CD4-positive, alpha-beta T cell treated with Interleukin-10 for 1 hour (primary cell): Measurements from ENCODE around the gene NME4.
A peak's percentile ranks its signal among the peaks of the same experiment; 100 is the strongest.

Source experiments
- DNase-seq: peaks from one replicate; pipeline ENCODE4 v3.0.0-alpha.2; 2020

Gene NME4

GRCh38 chr16:363766-364490, 33.1 kb upstream of the NME4 start:
- DNase-seq, result no peak

- DNase-seq, result no peak
Measured at GRCh38 chr16:364595-365491, 32.2 kb upstream of the NME4 start.

- no peak for DNase-seq
Measured at GRCh38 chr16:366476-366875, 30.5 kb upstream of the NME4 start.

- no peak for DNase-seq
Measured at GRCh38 chr16:367333-367903, 29.6 kb upstream of the NME4 start.

- no peak for DNase-seq
Measured at GRCh38 chr16:368388-369158, 28.4 kb upstream of the NME4 start.

- no peak for DNase-seq
Measured at GRCh38 chr16:369275-369865, 27.6 kb upstream of the NME4 start.

- DNase-seq, result no peak
Measured at GRCh38 chr16:369866-370436, 27.0 kb upstream of the NME4 start.

GRCh38 chr16:370443-370842, 26.6 kb upstream of the NME4 start, which contains the start of gene MRPL28:
TSS of gene MRPL28 (minus strand) at chr16:370538. CDS start at chr16:370218, 320 bp downstream.
- peak; percentile 94 for DNase-seq

GRCh38 chr16:370979-371514, 26.0 kb upstream of the NME4 start:
- no peak for DNase-seq

GRCh38 chr16:371515-372301, 25.3 kb upstream of the NME4 start:
- DNase-seq, result no peak

GRCh38 chr16:372302-372983, 24.6 kb upstream of the NME4 start:
- no peak for DNase-seq

- no peak for DNase-seq
Measured at GRCh38 chr16:373020-373598, 23.9 kb upstream of the NME4 start.

- DNase-seq, result no peak
Measured at GRCh38 chr16:373848-374615, 23.0 kb upstream of the NME4 start.

- no peak for DNase-seq
Measured at GRCh38 chr16:374616-374926, 22.4 kb upstream of the NME4 start.

- no peak for DNase-seq
Measured at GRCh38 chr16:375212-375611, 21.8 kb upstream of the NME4 start.

GRCh38 chr16:375927-376816, 20.8 kb upstream of the NME4 start:
- no peak for DNase-seq

GRCh38 chr16:376817-377418, 20.1 kb upstream of the NME4 start:
- DNase-seq, result no peak

GRCh38 chr16:377419-377951, 19.5 kb upstream of the NME4 start:
- no peak for DNase-seq
